ENCODE measurements around the gene C19orf33. TPM values are rescaled to one million over a fixed set of nuclear protein-coding genes. Genes with fewer than 3 reads are reported as not detected.

Gene C19orf33
- total and polyA plus RNA-seq, 3 experiments from 2014 or later = 0.90 TPM; not detected in 2

DNA sequence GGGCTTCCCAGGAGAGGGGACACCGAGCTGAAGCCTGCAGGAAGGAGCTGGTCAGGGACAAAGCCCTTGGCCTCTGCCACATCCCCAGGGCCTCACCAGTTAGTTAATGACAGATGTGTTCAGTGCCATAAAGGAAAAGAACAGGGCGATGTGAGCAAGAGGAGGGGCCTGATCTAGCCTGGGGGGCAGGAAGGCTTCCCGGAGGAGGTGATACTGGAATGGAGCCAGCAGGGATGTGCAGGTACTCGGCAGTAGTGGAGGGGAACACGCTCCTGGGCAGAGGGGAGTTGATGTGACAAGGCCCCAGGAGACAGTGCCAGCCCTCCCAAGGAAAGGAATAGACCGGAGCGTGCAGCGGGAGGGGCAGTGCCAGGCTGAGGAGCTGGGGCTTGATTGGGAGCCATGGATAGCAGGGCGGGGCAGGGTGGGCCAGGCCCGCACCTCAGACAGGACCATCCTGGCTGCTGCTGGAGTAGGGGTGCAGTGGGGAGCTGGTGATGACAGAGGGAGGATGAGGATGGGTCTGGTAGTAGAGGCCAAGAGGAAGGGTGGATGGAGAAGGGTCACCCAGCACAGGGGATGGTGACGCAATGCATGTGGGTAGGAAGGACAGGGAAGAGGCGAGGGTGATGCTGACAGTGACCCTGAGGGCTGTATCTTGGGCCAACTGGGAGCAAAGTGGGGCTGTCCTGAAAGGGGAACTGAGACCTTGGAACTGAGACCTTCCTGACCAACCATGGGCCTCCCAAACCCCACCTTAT, 4.1 kb downstream of the C19orf33 start:
- Histone ChIP-seq H3K27me3 (ENCODE audit: insufficient read depth, low read length, poor library complexity, severe bottlenecking) (no peaks in the 10 kb centered on the region), H3K4me1 (ENCODE audit: insufficient read depth, low read length) (no peaks in the 10 kb centered on the region), H3K9me3 (ENCODE audit: low read length) (no peaks in the 10 kb centered on the region), H3K36me3 (ENCODE audit: insufficient read depth, low read length) (no peaks in the 10 kb centered on the region), H3K27ac (ENCODE audit: low read depth, low read length) (no peak overlapping the region), H3K4me3 (ENCODE audit: low read length) (no peak overlapping the region)
- ChIA-PET POLR2A (no interaction called here), CTCF (no interaction called here)
- peaks cover 0 to 17% (median 9%) of the 10 kb centered on the region in 3 donors for H3K4me1 Mint-ChIP-seq
- no peaks in the 10 kb centered on the region for H3K27me3 Mint-ChIP-seq
- peak overlapping the region in 1 of 8 donors; percentile 17 for H3K27ac Mint-ChIP-seq
- no peak for DNase-seq
- H3K4me3 Mint-ChIP-seq = no peak overlapping the region
- H3K36me3 Mint-ChIP-seq = peaks cover 0 to 43% (median 4%) of the 10 kb centered on the region in 3 donors
- no peaks in the 10 kb centered on the region for H3K9me3 Mint-ChIP-seq

DNA sequence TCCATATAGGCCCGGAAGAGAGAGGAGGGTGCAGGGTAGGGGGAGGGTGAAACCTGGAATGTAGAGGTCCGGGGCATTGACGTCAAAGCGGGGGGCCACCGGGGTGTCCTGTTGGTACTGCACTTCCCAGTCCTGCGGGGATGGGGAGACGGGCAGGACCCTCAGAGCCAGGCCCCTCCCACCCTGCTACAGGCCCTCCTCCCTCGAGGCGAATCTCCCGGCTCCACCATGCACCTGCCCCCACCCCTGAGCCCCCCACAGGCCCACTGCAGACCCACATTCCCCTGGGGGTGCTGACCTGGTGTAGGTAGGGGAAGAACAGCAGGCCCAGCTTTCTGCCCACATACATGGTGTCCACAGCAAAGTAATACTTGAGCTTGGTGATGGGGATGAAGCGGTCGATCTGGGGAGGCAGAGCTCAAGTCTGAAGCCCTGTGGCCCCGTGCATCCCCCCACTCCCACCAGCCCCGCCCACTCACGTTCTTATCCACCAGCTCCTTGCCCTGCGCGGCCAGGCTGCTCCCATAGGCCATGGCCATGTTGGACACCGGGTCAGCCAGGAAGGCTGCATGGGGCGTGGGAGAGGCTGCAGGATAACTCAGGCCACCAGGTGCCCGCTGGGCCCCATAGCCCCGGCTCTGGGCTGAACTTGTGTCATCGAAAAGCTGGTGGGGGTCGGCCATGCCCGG, 5.0 kb downstream of the C19orf33 start:
- Histone ChIP-seq H3K27me3 (ENCODE audit: insufficient read depth, low read length, poor library complexity, severe bottlenecking) (no peaks in the 10 kb centered on the region), H3K4me3 (ENCODE audit: low read length) (no peak overlapping the region), H3K9me3 (ENCODE audit: low read length) (no peaks in the 10 kb centered on the region), H3K27ac (ENCODE audit: low read depth, low read length) (no peak overlapping the region), H3K36me3 (ENCODE audit: insufficient read depth, low read length) (no peaks in the 10 kb centered on the region), H3K4me1 (ENCODE audit: insufficient read depth, low read length) (no peaks in the 10 kb centered on the region)
- Mint-ChIP-seq H3K27ac (no peak overlapping the region), H3K9me3 (no peaks in the 10 kb centered on the region), H3K36me3 (peaks cover 0 to 43% (median 6%) of the 10 kb centered on the region in 3 donors), H3K4me1 (peaks cover 0 to 23% (median 14%) of the 10 kb centered on the region in 3 donors), H3K4me3 (no peak overlapping the region), H3K27me3 (no peaks in the 10 kb centered on the region)
- CTCF ChIA-PET = no interaction called here
- DNase-seq = no peak
- POLR2A ChIA-PET = no interaction called here

DNA sequence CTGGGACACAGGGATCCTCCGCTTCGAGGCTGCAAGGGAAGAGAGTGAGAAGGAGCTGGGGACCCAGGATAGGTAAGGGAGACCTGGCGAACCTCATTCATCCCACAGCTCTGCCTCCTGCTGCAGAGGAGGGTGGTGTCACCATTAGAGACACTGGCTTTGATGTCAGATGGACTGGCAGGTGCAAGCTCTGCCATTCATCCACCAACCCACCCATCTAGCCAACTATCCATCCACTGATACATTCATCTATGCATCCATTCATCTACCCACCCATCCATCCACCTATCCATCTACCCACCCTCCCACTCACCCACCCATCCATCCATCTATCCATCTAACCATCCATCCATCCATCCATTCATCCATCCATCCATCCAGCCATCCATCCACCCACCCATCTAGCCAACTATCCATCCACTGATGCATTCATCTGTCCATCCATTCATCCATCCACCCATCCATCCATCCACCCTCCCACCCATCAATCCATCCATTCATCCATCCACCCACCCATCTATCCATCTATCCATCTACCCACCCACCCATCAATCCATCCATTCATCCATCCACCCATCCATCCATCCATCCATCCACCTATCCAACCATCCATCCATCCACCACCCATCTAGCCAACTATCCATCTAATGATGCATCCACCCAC, 5.7 kb downstream of the C19orf33 start:
- H3K27ac ChIP-seq (ENCODE audit: low read depth, low read length) = no peak overlapping the region
- no peak overlapping the region for H3K4me3 ChIP-seq (ENCODE audit: low read length)
- H3K9me3 Mint-ChIP-seq = no peaks in the 10 kb centered on the region
- POLR2A ChIA-PET = no interaction called here
- no peaks in the 10 kb centered on the region for H3K9me3 ChIP-seq (ENCODE audit: low read length)
- no peak overlapping the region for H3K4me3 Mint-ChIP-seq
- no peaks in the 10 kb centered on the region for H3K27me3 ChIP-seq (ENCODE audit: insufficient read depth, low read length, poor library complexity, severe bottlenecking)
- no peaks in the 10 kb centered on the region for H3K4me1 ChIP-seq (ENCODE audit: insufficient read depth, low read length)
- H3K4me1 Mint-ChIP-seq = peaks cover 0 to 23% (median 14%) of the 10 kb centered on the region in 3 donors
- no peaks in the 10 kb centered on the region for H3K36me3 ChIP-seq (ENCODE audit: insufficient read depth, low read length)
- peak overlapping the region in 1 of 8 donors; percentile 15 for H3K27ac Mint-ChIP-seq
- H3K27me3 Mint-ChIP-seq = no peaks in the 10 kb centered on the region
- peaks cover 0 to 41% (median 6%) of the 10 kb centered on the region in 3 donors for H3K36me3 Mint-ChIP-seq
- CTCF ChIA-PET = no interaction called here
- no peak for DNase-seq

DNA sequence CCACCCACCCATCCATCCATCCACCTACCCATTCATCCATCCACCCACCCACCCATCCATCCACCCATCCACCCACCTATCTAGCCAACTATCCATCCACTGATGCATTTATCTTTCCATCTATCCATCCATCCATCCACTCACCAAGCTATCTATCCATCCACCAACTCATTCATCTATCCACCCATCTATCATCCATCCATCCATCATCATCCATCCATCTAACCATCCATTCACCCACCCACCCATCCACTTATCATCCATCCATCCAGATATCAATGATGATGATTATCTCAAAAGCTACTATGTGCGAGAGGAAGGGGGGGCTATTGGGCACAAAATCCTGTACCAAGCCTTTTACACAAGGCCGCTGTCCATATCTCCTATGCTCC, 6.2 kb downstream of the C19orf33 start:
- no peaks in the 10 kb centered on the region for H3K36me3 ChIP-seq (ENCODE audit: insufficient read depth, low read length)
- H3K27ac Mint-ChIP-seq = no peak overlapping the region
- no peaks in the 10 kb centered on the region for H3K9me3 Mint-ChIP-seq
- H3K4me1 ChIP-seq (ENCODE audit: insufficient read depth, low read length) = peaks cover 2% of the 10 kb centered on the region
- no peaks in the 10 kb centered on the region for H3K27me3 ChIP-seq (ENCODE audit: insufficient read depth, low read length, poor library complexity, severe bottlenecking)
- H3K4me1 Mint-ChIP-seq = peaks cover 2 to 26% (median 17%) of the 10 kb centered on the region in 3 donors
- no peak overlapping the region for H3K4me3 ChIP-seq (ENCODE audit: low read length)
- no peaks in the 10 kb centered on the region for H3K9me3 ChIP-seq (ENCODE audit: low read length)
- no peak overlapping the region for H3K27ac ChIP-seq (ENCODE audit: low read depth, low read length)
- H3K36me3 Mint-ChIP-seq = peaks cover 0 to 40% (median 6%) of the 10 kb centered on the region in 3 donors
- no peaks in the 10 kb centered on the region for H3K27me3 Mint-ChIP-seq
- no peak for DNase-seq
- no peak overlapping the region for H3K4me3 Mint-ChIP-seq
- ChIA-PET CTCF (interaction anchor here (0.8 kb wide), 2 partner anchors 66 to 76 kb away, joined by 3 read pairs; no protein-coding TSS in a partner anchor), POLR2A (no interaction called here)

DNA sequence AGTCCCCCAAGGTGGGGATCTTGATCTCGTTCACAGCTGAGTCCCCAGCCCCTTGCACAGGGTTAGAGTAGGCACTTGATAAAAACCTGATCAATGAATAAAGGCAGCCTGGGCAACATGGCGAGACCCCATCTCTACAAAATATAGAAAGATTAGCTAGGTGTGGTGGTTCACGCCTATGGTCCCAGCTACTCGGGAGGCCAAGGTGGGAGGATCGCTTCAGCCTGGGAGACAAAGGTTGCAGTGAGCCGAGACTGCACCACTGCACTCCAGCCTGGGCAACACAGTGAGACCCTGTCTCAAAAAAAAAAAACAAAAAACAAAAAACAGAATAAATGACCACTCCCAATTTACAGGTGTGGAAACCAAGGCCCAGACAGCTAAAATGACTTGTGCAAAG, 6.9 kb downstream of the C19orf33 start:
- H3K27ac ChIP-seq (ENCODE audit: low read depth, low read length) = no peak overlapping the region
- no peaks in the 10 kb centered on the region for H3K9me3 ChIP-seq (ENCODE audit: low read length)
- H3K36me3 Mint-ChIP-seq = peaks cover 0 to 36% (median 6%) of the 10 kb centered on the region in 3 donors
- H3K4me1 Mint-ChIP-seq = peaks cover 5 to 28% (median 23%) of the 10 kb centered on the region in 3 donors
- peak overlapping the region in 2 of 8 donors; percentile 33 to 64 for H3K27ac Mint-ChIP-seq
- H3K4me1 ChIP-seq (ENCODE audit: insufficient read depth, low read length) = peaks cover 5% of the 10 kb centered on the region
- H3K27me3 Mint-ChIP-seq = no peaks in the 10 kb centered on the region
- CTCF ChIA-PET = interaction anchor here (0.8 kb wide), 2 partner anchors 67 to 77 kb away, joined by 3 read pairs; no protein-coding TSS in a partner anchor
- H3K4me3 Mint-ChIP-seq = peak overlapping the region in 2 of 7 donors; percentile 27
- H3K4me3 ChIP-seq (ENCODE audit: low read length) = no peak overlapping the region
- POLR2A ChIA-PET = no interaction called here
- no peaks in the 10 kb centered on the region for H3K9me3 Mint-ChIP-seq
- H3K27me3 ChIP-seq (ENCODE audit: insufficient read depth, low read length, poor library complexity, severe bottlenecking) = no peaks in the 10 kb centered on the region
- H3K36me3 ChIP-seq (ENCODE audit: insufficient read depth, low read length) = no peaks in the 10 kb centered on the region
- DNase-seq = no peak

DNA sequence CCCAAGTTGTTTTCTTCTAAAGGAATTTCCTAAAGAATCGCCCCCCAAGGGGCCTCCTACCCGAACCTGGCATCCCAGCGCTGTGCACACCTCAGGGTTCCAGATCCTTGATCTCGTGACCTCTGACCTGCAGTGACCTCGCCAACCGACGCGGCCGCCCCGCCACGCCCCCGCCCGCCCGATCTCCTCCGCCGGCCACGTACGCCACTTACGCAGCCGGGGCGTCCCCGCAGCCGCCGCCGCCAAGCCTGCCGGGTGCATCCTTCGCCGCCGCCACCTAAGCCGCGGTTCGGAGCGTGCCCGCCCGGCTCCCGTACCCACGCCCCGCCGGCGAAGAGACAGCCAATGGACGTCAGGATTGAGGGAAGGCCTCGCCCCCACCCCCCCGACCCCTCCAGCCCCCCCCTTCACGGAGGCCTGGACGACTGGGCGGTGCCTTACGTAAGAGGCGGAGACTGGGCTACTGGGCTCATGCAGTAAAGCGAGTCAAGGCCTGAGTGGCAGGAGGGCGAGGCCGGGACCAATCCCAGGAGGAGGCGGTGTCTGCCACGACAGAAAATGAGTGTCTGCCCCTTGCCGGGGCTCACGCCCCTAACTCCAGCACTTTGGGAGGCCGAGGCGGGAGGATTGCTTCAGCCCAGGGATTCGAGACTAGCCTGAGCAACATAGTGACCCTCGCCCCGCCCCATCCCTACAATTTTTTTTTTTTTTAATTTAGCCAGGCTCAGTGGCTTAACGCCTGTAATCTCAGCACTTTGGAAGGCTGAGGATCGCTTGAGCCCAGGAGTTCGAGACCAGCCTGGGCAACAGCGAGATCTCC, 11.8 kb downstream of the C19orf33 start, which contains the start of gene YIF1B:
Gene YIF1B (minus strand): TSS at position 291 of the 820 bp plus-strand sequence. CDS start 30 bp downstream, at position 261.
- CTCF ChIA-PET = no interaction called here
- Mint-ChIP-seq H3K4me1 (peaks cover 35 to 58% (median 52%) of the 10 kb centered on the region in 3 donors), H3K27ac (peak within 1 kb of the TSS; percentile 84 to 98 (median 96)), H3K27me3 (no peaks in the 10 kb centered on the region), H3K4me3 (peak within 1 kb of the TSS; percentile 81 to 95 (median 90)), H3K36me3 (peaks cover 0 to 4% (median 3%) of the 10 kb centered on the region in 3 donors), H3K9me3 (no peaks in the 10 kb centered on the region)
- peak; percentile 91 to 97 (median 95) for DNase-seq
- H3K27ac ChIP-seq (ENCODE audit: low read depth, low read length) = peak within 1 kb of the TSS; percentile 95
- peaks cover 42% of the 10 kb centered on the region for H3K4me1 ChIP-seq (ENCODE audit: insufficient read depth, low read length)
- no peaks in the 10 kb centered on the region for H3K27me3 ChIP-seq (ENCODE audit: insufficient read depth, low read length, poor library complexity, severe bottlenecking)
- H3K4me3 ChIP-seq (ENCODE audit: low read length) = peak within 1 kb of the TSS; percentile 88
- H3K9me3 ChIP-seq (ENCODE audit: low read length) = no peaks in the 10 kb centered on the region
- no peaks in the 10 kb centered on the region for H3K36me3 ChIP-seq (ENCODE audit: insufficient read depth, low read length)
- POLR2A ChIA-PET = interaction anchor here (0.6 kb wide), 1 partner anchor 51 kb away, joined by 3 read pairs; the partner anchor contains the start of gene SPINT2

GRCh38 chr19:38316477-38317067, 12.5 kb downstream of the C19orf33 start:
- Mint-ChIP-seq H3K27ac (peak overlapping the region; percentile 84 to 98 (median 94)), H3K4me3 (peak overlapping the region; percentile 81 to 95 (median 90)), H3K36me3 (peaks cover 0 to 2% (median 2%) of the 10 kb centered on the region in 3 donors), H3K4me1 (peaks cover 42 to 65% (median 55%) of the 10 kb centered on the region in 3 donors), H3K9me3 (no peaks in the 10 kb centered on the region), H3K27me3 (no peaks in the 10 kb centered on the region)
- no peaks in the 10 kb centered on the region for H3K27me3 ChIP-seq (ENCODE audit: insufficient read depth, low read length, poor library complexity, severe bottlenecking)
- ChIA-PET POLR2A (no interaction called here), CTCF (no interaction called here)
- H3K4me3 ChIP-seq (ENCODE audit: low read length) = peak overlapping the region; percentile 82
- DNase-seq = no peak
- no peaks in the 10 kb centered on the region for H3K36me3 ChIP-seq (ENCODE audit: insufficient read depth, low read length)
- peak overlapping the region; percentile 95 for H3K27ac ChIP-seq (ENCODE audit: low read depth, low read length)
- peaks cover 48% of the 10 kb centered on the region for H3K4me1 ChIP-seq (ENCODE audit: insufficient read depth, low read length)
- H3K9me3 ChIP-seq (ENCODE audit: low read length) = no peaks in the 10 kb centered on the region

All from CD8-positive, alpha-beta memory T cell (primary cell).